A549 (cell line): ENCODE results near the gene AFF3. TPM values are rescaled to one million over a fixed set of nuclear protein-coding genes. Genes with fewer than 3 reads are reported as not detected.

Experiments
- ATAC-seq, 2 experiments: fragments of 200-7000 bp in 1 of 2; fragments of >200 bp in 1 of 2; cut with Nextera tagmentation in 1 of 2; cut with Tn5 transposase in 1 of 2; 3 replicates each; pipeline versions ENCODE4 v1.8.0 to v1.9.1; 2018 to 2020; ENCODE audit warnings: mild to moderate bottlenecking in 1 of 2, moderate library complexity in 1 of 2
- CTCF ChIA-PET: fragments of 300-600 bp; sonication (Branson Sonifier 250); formaldehyde crosslinking; extraction: SDS; loops from one replicate; lab custom pipeline; 2021; ENCODE audit warnings: antibody characterized with exemption, inconsistent platforms; lab: Yijun Ruan, JAX
- POLR2A ChIA-PET: fragments of 350-600 bp; formaldehyde crosslinking; extraction: SDS; loops from one replicate; lab custom pipeline; 2021; ENCODE audit warnings: antibody characterized with exemption, inconsistent platforms; lab: Yijun Ruan, JAX
- DNase-seq, 2 experiments: peaks; one replicate each; pipeline versions ENCODE4 v3.0.0 to v3.0.0-alpha.2; 2011 to 2016; ENCODE audit warnings: low read depth in 1 of 2, low spot score in 1 of 2
- FAIRE-seq: peaks from 2 replicates; lab custom pipeline; 2011; peaks lifted over from hg19 to GRCh38; lab: Jason Lieb, UNC
- H3K27ac ChIP-seq, 2 experiments: fragments of >200 bp; sonication (Bioruptor Twin); formaldehyde crosslinking; 3 replicates each; pipeline ENCODE4 v1.5.1; 2016 to 2017
- H3K4me1 ChIP-seq: fragments of >200 bp; sonication (Bioruptor Twin); formaldehyde crosslinking; 3 replicates; pipeline ENCODE4 v1.6.1; 2016
- H3K4me2 ChIP-seq: fragments of >200 bp; sonication (Bioruptor Twin); formaldehyde crosslinking; 3 replicates; pipeline ENCODE4 v1.6.1; 2016
- H3K4me3 ChIP-seq: fragments of >200 bp; sonication (Bioruptor Twin); formaldehyde crosslinking; 3 replicates; pipeline ENCODE4 v1.5.1; 2016
- H3K9me3 ChIP-seq: fragments of >200 bp; sonication (Bioruptor Twin); formaldehyde crosslinking; 3 replicates; pipeline ENCODE4 v1.6.1; 2016
- CBX8 ChIP-seq: fragments of 200-600 bp; sonication (generic); IDR thresholded peaks from 2 replicates; pipeline ENCODE4 v1.6.1; 2016
- CHD2 ChIP-seq: fragments of 150-350 bp; IDR thresholded peaks from 2 replicates; pipeline ENCODE4 v1.6.1; 2014; ENCODE audit warnings: low read length; ENCODE audit not compliant: partially characterized antibody
- CHD4 ChIP-seq: fragments of 200-600 bp; sonication (generic); IDR thresholded peaks from 2 replicates; pipeline ENCODE4 v1.6.1; 2016; ENCODE audit warnings: antibody characterized with exemption, mild to moderate bottlenecking, borderline replicate concordance
- CTCF ChIP-seq: fragments of >200 bp; sonication (Bioruptor Twin); formaldehyde crosslinking; IDR thresholded peaks from 3 replicates; pipeline ENCODE4 v1.5.1; 2016
- EHF ChIP-seq: fragments of 250-450 bp; sonication (Bioruptor Pico); IDR thresholded peaks from 2 replicates; pipeline ENCODE4 v1.5.0; 2020; ENCODE audit warnings: mild to moderate bottlenecking
- EP300 ChIP-seq, 2 experiments: fragments of >200 bp; sonication (Bioruptor Twin); formaldehyde crosslinking; IDR thresholded peaks; 2 replicates in 1 of 2; 3 replicates in 1 of 2; pipeline ENCODE4 v1.6.1; 2016 to 2017
- ESRRA ChIP-seq: fragments of 150-350 bp; IDR thresholded peaks from 2 replicates; pipeline ENCODE4 v1.6.1; 2014; ENCODE audit warnings: mild to moderate bottlenecking, low read length, borderline replicate concordance
- FOSB ChIP-seq: fragments of 250-450 bp; sonication (Bioruptor Pico); IDR thresholded peaks from 2 replicates; pipeline ENCODE4 v1.5.0; 2020; ENCODE audit warnings: mild to moderate bottlenecking, moderate library complexity
- GATA3 ChIP-seq: IDR thresholded peaks from 2 replicates; pipeline ENCODE4 v1.6.1; 2012; ENCODE audit warnings: borderline replicate concordance
- HDAC2 ChIP-seq: fragments of 200-600 bp; sonication (generic); IDR thresholded peaks from 2 replicates; pipeline ENCODE4 v1.6.1; 2016
- HEYL ChIP-seq: fragments of 250-450 bp; sonication (Bioruptor Pico); IDR thresholded peaks from 2 replicates; pipeline ENCODE4 v1.8.0; 2021; ENCODE audit warnings: mild to moderate bottlenecking, moderate library complexity
- HOXA7 ChIP-seq: fragments of 250-450 bp; sonication (Bioruptor Pico); IDR thresholded peaks from 2 replicates; pipeline ENCODE4 v1.5.0; 2020; ENCODE audit warnings: mild to moderate bottlenecking, moderate library complexity
- HOXB13 ChIP-seq: fragments of 250-450 bp; sonication (Bioruptor Pico); IDR thresholded peaks from 2 replicates; pipeline ENCODE4 v1.5.0; 2020; ENCODE audit warnings: low read depth, mild to moderate bottlenecking, moderate library complexity
- HOXB5 ChIP-seq: fragments of 250-450 bp; sonication (Bioruptor Pico); IDR thresholded peaks from 2 replicates; pipeline ENCODE4 v1.5.0; 2020; ENCODE audit warnings: mild to moderate bottlenecking, moderate library complexity
- KDM1A ChIP-seq: fragments of 200-600 bp; sonication (generic); IDR thresholded peaks from 2 replicates; pipeline ENCODE4 v1.6.1; 2016; ENCODE audit warnings: low read depth, mild to moderate bottlenecking
- MYC ChIP-seq: IDR thresholded peaks from 2 replicates; pipeline ENCODE4 v1.6.1; 2012; ENCODE audit warnings: mild to moderate bottlenecking, inconsistent platforms, low read length, improper control_type of control experiment, borderline replicate concordance
- NFE2L2 ChIP-seq: fragments of 150-350 bp; conservative IDR thresholded peaks from 2 replicates; pipeline ENCODE4 v1.6.1; 2014; ENCODE audit warnings: low read length
- NPAS2 ChIP-seq: fragments of 250-450 bp; sonication (Bioruptor Pico); IDR thresholded peaks from 2 replicates; pipeline ENCODE4 v1.8.0; 2022; ENCODE audit warnings: mild to moderate bottlenecking, moderate library complexity, borderline replicate concordance
- PBX3 ChIP-seq: IDR thresholded peaks from 2 replicates; pipeline ENCODE4 v1.6.1; 2012
- RCOR1 ChIP-seq: fragments of 150-350 bp; IDR thresholded peaks from 2 replicates; pipeline ENCODE4 v1.6.1; 2014; ENCODE audit warnings: antibody characterized with exemption, low read length, low read depth
- RFX5 ChIP-seq: fragments of 450-650 bp; IDR thresholded peaks from 2 replicates; pipeline ENCODE4 v1.7.1; 2014; ENCODE audit warnings: antibody characterized with exemption, mild to moderate bottlenecking, moderate library complexity
- SMC3 ChIP-seq: fragments of >200 bp; sonication (Bioruptor Twin); formaldehyde crosslinking; IDR thresholded peaks from 3 replicates; pipeline ENCODE4 v1.6.1; 2018; ENCODE audit warnings: inconsistent platforms
- SREBF2 ChIP-seq: fragments of 450-650 bp; IDR thresholded peaks from 2 replicates; pipeline ENCODE4 v1.6.1; 2014; ENCODE audit warnings: mild to moderate bottlenecking, moderate library complexity
- TFCP2L1 ChIP-seq: fragments of 250-450 bp; sonication (Bioruptor Pico); IDR thresholded peaks from 2 replicates; pipeline ENCODE4 v1.5.0; 2021; ENCODE audit warnings: mild to moderate bottlenecking
- TP53 ChIP-seq: fragments of 250-450 bp; sonication (Bioruptor Pico); IDR thresholded peaks from 2 replicates; pipeline ENCODE4 v1.5.0; 2021; ENCODE audit warnings: mild to moderate bottlenecking, moderate library complexity
- ZC3H11A ChIP-seq: fragments of 450-650 bp; IDR thresholded peaks from 2 replicates; pipeline ENCODE4 v1.6.1; 2014; ENCODE audit warnings: antibody characterized with exemption, mild to moderate bottlenecking
- ZFP36 ChIP-seq: fragments of 450-650 bp; IDR thresholded peaks from 2 replicates; pipeline ENCODE4 v1.6.1; 2014; ENCODE audit warnings: borderline replicate concordance; ENCODE audit not compliant: partially characterized antibody
- WGBS: methylation state at CpG from one replicate; pipeline ENCODE4 v1.1.6; 2017; ENCODE audit errors: missing lambda C conversion rate; 5-methylcytosine and 5-hydroxymethylcytosine counted together
- polyA plus RNA-seq, 4 experiments: library from polyadenylated mRNA; depleted of rRNA in 3 of 4; stranded (reverse); fragments of >200 nt; fragmentation: RNase III in 1 of 4; extraction: RNeasy Plus Mini Kit Qiagen cat#74134 plus additional on column Dnase treatment in 1 of 4; gene quantifications; 2 replicates in 3 of 4; 3 replicates in 1 of 4; pipeline ENCODE4 v1.2.3, GENCODE V29; 2011 to 2017
- TF ChIP-seq, protein P1 (sequence below): fragments of >200 bp; sonication (Bioruptor Twin); formaldehyde crosslinking; IDR thresholded peaks from 3 replicates; pipeline ENCODE4 v1.6.1; 2016
- TF ChIP-seq, protein P2 (sequence below): fragments of 200-600 bp; sonication (generic); IDR thresholded peaks from 2 replicates; pipeline ENCODE4 v1.6.1; 2016; ENCODE audit warnings: antibody characterized with exemption, mild to moderate bottlenecking, moderate library complexity
- TF ChIP-seq, protein P3 (sequence below): fragments of >200 bp; sonication (Bioruptor Twin); formaldehyde crosslinking; IDR thresholded peaks from 2 replicates; pipeline ENCODE4 v1.6.1; 2016

AFF3 gene
- polyA plus RNA-seq, 2 of the 4 experiments (the other 2 are of a cell fraction): not detected

DNA sequence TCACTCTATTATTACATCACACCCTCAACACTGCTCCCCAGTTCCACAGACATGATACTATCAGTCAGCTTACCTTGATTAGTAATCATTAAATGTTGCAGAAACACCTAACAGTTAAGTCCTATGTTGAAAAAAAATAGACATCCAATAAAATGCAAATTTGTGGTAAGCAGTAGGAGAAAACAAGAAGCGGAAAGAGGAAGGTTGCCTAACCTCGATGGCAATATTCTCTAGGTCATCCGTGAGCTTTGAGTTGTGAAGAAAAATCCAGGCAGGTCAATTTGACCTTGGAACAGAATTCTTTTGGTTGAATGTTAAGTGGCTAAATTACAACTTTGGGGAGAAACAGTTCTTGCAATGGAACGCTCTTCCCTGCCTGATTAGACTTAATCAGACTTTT, 264.4 kb downstream of the AFF3 start (continued):
- TF ChIP-seq RCOR1 (no peak), ESRRA (no peak)

DNA sequence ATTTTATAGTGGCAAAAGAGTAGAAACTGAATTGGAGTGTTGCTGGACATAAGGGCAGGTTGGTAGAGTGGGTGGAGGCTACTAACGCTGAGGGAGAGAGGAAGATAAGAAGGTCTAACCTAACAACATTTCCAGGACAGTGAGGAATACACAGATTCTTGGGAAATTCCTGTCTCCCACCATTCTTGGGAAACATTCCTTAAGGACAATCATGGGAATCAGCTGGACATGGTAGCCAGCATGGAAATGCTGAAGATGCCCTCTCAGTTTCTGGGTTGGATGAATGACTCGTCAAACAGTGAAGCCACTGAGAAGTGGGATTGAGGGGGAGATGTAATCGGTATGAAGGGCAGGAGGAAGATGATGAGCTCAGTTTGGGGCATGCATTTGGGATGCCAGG, 265.4 kb downstream of the AFF3 start:
- WGBS: 21% methylated on average over 3 of the region's 3 CpGs
- Histone ChIP-seq H3K27ac (no peak overlapping the region), H3K9me3 (no peaks in the 10 kb centered on the region), H3K4me1 (no peaks in the 10 kb centered on the region), H3K4me3 (no peak overlapping the region), H3K4me2 (no peak overlapping the region)
- DNase-seq: no peak
- POLR2A ChIA-PET: no interaction called here
- CTCF ChIA-PET: no interaction called here
- FAIRE-seq: no peak
- no peak for TF ChIP-seq SREBF2
- TF ChIP-seq, protein P1, sequence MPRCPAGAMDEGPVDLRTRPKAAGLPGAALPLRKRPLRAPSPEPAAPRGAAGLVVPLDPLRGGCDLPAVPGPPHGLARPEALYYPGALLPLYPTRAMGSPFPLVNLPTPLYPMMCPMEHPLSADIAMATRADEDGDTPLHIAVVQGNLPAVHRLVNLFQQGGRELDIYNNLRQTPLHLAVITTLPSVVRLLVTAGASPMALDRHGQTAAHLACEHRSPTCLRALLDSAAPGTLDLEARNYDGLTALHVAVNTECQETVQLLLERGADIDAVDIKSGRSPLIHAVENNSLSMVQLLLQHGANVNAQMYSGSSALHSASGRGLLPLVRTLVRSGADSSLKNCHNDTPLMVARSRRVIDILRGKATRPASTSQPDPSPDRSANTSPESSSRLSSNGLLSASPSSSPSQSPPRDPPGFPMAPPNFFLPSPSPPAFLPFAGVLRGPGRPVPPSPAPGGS: no peak
- no peak for TF ChIP-seq ZFP36
- TF ChIP-seq RCOR1: no peak
- no peak for TF ChIP-seq EP300 (IDR thresholded peaks at IDR 0.05)
- TF ChIP-seq NFE2L2: no peak
- TF ChIP-seq SMC3: no peak
- no peak for TF ChIP-seq CHD4
- TF ChIP-seq RFX5: no peak
- TF ChIP-seq TP53 (CRISPR knock-in tag): no peak
- TF ChIP-seq CBX8: no peak
- TF ChIP-seq KDM1A: no peak
- TF ChIP-seq HEYL (CRISPR knock-in tag): no peak
- no peak for TF ChIP-seq MYC
- TF ChIP-seq EHF: no peak
- TF ChIP-seq HDAC2: no peak
- TF ChIP-seq, protein P2, sequence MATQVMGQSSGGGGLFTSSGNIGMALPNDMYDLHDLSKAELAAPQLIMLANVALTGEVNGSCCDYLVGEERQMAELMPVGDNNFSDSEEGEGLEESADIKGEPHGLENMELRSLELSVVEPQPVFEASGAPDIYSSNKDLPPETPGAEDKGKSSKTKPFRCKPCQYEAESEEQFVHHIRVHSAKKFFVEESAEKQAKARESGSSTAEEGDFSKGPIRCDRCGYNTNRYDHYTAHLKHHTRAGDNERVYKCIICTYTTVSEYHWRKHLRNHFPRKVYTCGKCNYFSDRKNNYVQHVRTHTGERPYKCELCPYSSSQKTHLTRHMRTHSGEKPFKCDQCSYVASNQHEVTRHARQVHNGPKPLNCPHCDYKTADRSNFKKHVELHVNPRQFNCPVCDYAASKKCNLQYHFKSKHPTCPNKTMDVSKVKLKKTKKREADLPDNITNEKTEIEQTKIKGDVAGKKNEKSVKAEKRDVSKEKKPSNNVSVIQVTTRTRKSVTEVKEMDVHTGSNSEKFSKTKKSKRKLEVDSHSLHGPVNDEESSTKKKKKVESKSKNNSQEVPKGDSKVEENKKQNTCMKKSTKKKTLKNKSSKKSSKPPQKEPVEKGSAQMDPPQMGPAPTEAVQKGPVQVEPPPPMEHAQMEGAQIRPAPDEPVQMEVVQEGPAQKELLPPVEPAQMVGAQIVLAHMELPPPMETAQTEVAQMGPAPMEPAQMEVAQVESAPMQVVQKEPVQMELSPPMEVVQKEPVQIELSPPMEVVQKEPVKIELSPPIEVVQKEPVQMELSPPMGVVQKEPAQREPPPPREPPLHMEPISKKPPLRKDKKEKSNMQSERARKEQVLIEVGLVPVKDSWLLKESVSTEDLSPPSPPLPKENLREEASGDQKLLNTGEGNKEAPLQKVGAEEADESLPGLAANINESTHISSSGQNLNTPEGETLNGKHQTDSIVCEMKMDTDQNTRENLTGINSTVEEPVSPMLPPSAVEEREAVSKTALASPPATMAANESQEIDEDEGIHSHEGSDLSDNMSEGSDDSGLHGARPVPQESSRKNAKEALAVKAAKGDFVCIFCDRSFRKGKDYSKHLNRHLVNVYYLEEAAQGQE: no peak
- TF ChIP-seq ZC3H11A: no peak
- no peak for TF ChIP-seq TFCP2L1 (CRISPR knock-in tag)
- no peak for ATAC-seq

DNA sequence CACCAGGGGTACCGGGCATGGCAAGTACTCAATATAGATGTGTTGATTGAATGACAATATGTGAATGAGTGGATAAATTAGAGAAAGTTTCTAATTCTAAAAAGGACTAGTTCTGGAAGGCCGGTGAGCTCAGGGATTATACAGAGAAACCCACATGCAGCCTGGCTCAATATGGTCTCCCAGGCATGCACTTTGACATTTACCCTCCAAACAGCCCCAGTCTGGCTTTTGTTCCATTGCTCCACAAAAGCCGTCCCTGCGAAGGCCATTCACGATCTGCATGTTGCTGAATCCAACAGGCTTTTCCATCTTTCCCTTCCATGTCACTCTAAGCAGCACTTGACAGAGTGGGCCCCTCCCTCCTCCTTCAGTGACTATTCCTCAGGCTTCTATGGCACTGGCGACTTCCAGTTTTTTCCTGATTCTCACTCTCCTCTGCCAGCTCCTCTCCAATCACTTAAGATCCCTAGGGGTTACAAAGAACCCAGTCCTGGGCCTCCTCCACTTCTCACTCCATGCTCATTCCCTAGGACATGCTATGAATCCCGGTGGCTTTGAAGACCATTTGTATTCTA, 266.7 kb downstream of the AFF3 start:
- no peak for ATAC-seq
- H3K4me2 ChIP-seq: no peak overlapping the region
- DNase-seq: no peak
- WGBS: 54% methylated on average over 7 of the region's 7 CpGs
- ChIA-PET POLR2A (no interaction called here), CTCF (interaction anchor here (1.0 kb wide), 1 partner anchor 25 kb away, joined by 4 read pairs; no protein-coding TSS in a partner anchor)
- H3K4me1 ChIP-seq: no peaks in the 10 kb centered on the region
- no peak overlapping the region for H3K4me3 ChIP-seq
- no peak overlapping the region for H3K27ac ChIP-seq
- no peak for FAIRE-seq
- no peaks in the 10 kb centered on the region for H3K9me3 ChIP-seq
- TF ChIP-seq CHD2 (no peak), HOXA7 (CRISPR knock-in tag) (no peak), CTCF (no peak), EP300 (IDR thresholded peaks at IDR 0.05) (no peak), ESRRA (no peak), GATA3 (no peak), HOXB13 (CRISPR knock-in tag) (no peak), PBX3 (no peak), FOSB (CRISPR knock-in tag) (no peak), RFX5 (no peak), MYC (no peak), HOXB5 (no peak), NPAS2 (CRISPR knock-in tag) (no peak)
- TF ChIP-seq, protein P3, sequence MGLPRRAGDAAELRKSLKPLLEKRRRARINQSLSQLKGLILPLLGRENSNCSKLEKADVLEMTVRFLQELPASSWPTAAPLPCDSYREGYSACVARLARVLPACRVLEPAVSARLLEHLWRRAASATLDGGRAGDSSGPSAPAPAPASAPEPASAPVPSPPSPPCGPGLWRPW: no peak
